Measurements from ENCODE around the gene IL23A. TPM values are rescaled to one million over a fixed set of nuclear protein-coding genes. Genes with fewer than 3 reads are reported as not detected.
A peak's percentile ranks its signal among the peaks of the same experiment; 100 is the strongest.

IL23A gene
- total RNA-seq, 1 donor from 2014 or later = 0.23 TPM

- no peak for TF ChIP-seq CTCF (conservative IDR thresholded peaks at IDR 0.05)
- Mint-ChIP-seq H3K27ac (ENCODE audit: unreplicated experiment) (peak overlapping the region; percentile 93), H3K9me3 (no peaks in the 10 kb centered on the region), H3K36me3 (ENCODE audit: low read depth) (no peaks in the 10 kb centered on the region), H3K27me3 (ENCODE audit: low read depth) (no peaks in the 10 kb centered on the region), H3K4me1 (peaks cover 38% of the 10 kb centered on the region), H3K4me3 (peak overlapping the region; percentile 97)
- DNase-seq (ENCODE audit: low read depth, low spot score) = no peak
Observed at GRCh38 chr12:56299308-56299852, 39.3 kb upstream of the IL23A start.

DNA sequence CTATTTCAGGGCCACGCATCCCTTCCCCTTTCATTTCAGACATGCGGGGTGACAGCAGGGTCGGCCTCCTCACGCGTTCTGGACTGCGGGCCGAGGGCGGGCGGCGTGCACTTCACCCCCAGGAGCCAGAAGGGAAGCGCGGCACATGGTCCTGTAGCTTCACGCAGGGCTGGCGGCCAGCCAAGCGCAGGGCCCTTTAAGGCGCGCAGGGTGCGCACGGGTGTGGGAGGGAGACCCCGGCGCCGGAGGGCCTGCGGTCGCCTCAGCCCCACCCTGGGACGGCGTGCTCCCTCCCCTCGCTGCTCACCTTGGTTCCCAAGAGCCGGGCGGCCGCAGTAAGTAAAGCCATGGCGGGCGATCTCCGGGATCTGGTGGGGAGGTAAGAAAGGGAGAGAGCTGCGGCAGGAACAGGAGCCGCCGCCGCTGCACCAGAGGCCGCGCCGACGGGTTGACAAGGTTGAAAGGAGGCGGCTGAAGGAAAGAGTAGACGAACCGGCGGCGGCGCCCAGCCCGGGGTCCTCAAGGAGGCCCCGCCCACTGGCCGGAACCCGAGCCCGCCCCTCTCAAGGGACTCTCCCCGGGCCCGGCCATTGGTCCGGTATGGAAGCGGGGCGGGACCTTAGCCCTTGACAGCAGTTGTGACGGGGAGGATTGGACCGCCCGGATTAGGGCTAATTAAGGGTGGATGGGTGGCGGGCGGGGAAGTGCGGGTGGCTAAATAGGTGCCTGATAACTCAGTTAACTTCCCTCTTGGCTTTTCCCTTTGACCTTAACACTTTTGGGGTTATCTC, 38.6 kb upstream of the IL23A start, which contains the start of gene CS:
Gene CS, minus strand, starts transcription at position 478 of the 791 bp plus-strand sequence. Its CDS starts 129 bp downstream, at position 349.
- peak; percentile 96 for DNase-seq (ENCODE audit: low read depth, low spot score)
- Mint-ChIP-seq H3K27me3 (ENCODE audit: low read depth) (no peaks in the 10 kb centered on the region), H3K4me3 (peak within 1 kb of the TSS; percentile 97), H3K4me1 (peaks cover 38% of the 10 kb centered on the region), H3K36me3 (ENCODE audit: low read depth) (peaks cover 3% of the 10 kb centered on the region), H3K27ac (ENCODE audit: unreplicated experiment) (peak within 1 kb of the TSS; percentile 95), H3K9me3 (no peaks in the 10 kb centered on the region)
- TF ChIP-seq CTCF (conservative IDR thresholded peaks at IDR 0.05) = no peak

DNA sequence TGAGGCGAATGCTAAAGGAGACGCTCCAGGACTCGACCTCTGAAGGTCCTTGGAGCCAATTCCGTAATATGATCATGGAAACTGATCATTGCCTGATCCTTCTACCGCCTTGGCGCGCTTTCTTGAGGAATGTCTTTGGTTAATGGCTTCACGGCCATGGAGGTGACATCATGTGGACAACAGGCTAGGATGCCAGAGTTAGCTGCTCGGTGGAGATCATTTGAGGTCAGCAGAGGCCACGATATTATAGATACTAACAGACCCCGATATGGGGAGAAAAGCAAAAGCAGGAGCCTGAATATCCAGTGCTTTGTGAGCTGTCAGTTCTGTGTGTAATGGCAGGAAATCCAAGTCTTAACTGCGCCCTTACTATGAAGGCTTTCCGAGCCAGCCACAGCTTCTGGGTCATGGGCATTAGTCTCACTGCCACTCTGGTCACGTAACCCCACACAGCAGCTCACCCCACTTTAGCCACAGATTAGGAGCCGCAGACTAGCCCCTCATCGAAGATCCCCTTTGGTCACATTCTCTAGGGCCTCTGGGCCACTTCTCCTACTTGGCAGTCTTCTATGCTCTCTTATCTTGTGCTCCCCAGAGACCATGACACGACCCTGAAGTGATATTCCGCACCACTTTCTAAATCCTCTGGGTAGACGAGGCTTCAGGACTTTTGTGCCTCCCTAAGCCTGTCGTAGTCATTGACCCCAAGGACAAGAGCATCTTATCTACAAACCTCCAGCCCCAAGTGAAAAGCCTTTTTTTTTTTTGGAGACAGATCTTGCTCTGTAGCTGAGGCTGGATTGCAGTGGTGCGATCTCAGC, 37.8 kb upstream of the IL23A start:
- DNase-seq (ENCODE audit: low read depth, low spot score) = no peak
- TF ChIP-seq CTCF (conservative IDR thresholded peaks at IDR 0.05) = no peak
- no peaks in the 10 kb centered on the region for H3K9me3 Mint-ChIP-seq
- H3K36me3 Mint-ChIP-seq (ENCODE audit: low read depth) = peaks cover 5% of the 10 kb centered on the region
- peak overlapping the region; percentile 90 for H3K27ac Mint-ChIP-seq (ENCODE audit: unreplicated experiment)
- H3K27me3 Mint-ChIP-seq (ENCODE audit: low read depth) = no peaks in the 10 kb centered on the region
- H3K4me3 Mint-ChIP-seq = peak overlapping the region; percentile 97
- H3K4me1 Mint-ChIP-seq = peaks cover 38% of the 10 kb centered on the region

DNA sequence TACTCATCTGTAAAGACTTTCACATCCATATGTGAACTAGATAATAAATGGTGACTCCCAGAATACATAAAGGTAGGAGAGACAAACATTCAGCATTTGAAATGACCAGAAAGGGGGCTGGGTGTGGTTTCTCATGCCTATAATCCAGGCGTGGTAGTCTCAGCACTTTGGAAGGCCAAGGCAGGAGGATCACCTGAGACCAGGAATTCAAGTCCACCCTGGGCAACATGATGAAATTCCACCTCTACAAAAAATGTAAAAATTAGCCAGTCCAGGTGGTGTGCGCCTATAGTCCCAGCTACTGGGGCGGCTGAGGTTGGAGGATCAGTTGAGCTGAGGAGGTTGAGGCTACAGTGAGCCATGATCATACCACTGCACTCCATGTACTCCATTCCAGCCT, 34.4 kb upstream of the IL23A start:
- peaks cover 5% of the 10 kb centered on the region for H3K36me3 Mint-ChIP-seq (ENCODE audit: low read depth)

More for the DNA sequence above, 34.4 kb upstream of the IL23A start:
- H3K27me3 Mint-ChIP-seq (ENCODE audit: low read depth) = no peaks in the 10 kb centered on the region
- no peak overlapping the region for H3K27ac Mint-ChIP-seq (ENCODE audit: unreplicated experiment)
- peaks cover 18% of the 10 kb centered on the region for H3K4me1 Mint-ChIP-seq
- DNase-seq (ENCODE audit: low read depth, low spot score) = no peak
- no peaks in the 10 kb centered on the region for H3K9me3 Mint-ChIP-seq
- H3K4me3 Mint-ChIP-seq = no peak overlapping the region
- TF ChIP-seq CTCF (conservative IDR thresholded peaks at IDR 0.05) = no peak
